Testis (tissue), 3 donors: ENCODE measurements around the gene ST6GAL2. TPM values are rescaled to one million over a fixed set of nuclear protein-coding genes. Genes with fewer than 3 reads are reported as not detected.
A peak's percentile ranks its signal among the peaks of the same experiment; 100 is the strongest.

ENCODE experiments used
- DNase-seq: peaks from one replicate; pipeline ENCODE4 v3.0.0-alpha.2; 2019
- H3K27ac ChIP-seq, 2 donors: fragments of 200-600 bp; sonication (generic); one replicate each; pipeline ENCODE4 v1.5.1; 2019
- H3K27me3 ChIP-seq: fragments of 200-600 bp; sonication (generic); one replicate; pipeline ENCODE4 v1.5.1; 2019
- H3K36me3 ChIP-seq: fragments of 200-600 bp; sonication (generic); one replicate; pipeline ENCODE4 v1.5.1; 2017; ENCODE audit warnings: low read depth; ENCODE audit errors: missing control alignments
- H3K4me1 ChIP-seq: fragments of 200-600 bp; sonication (generic); one replicate; pipeline ENCODE4 v1.5.1; 2019
- H3K4me3 ChIP-seq, 2 donors: fragments of 200-600 bp; sonication (generic); one replicate each; pipeline ENCODE4 v1.5.1; 2017 to 2019
- H3K9me3 ChIP-seq: fragments of 200-600 bp; sonication (generic); one replicate; pipeline ENCODE4 v1.5.1; 2017
- POLR2A ChIP-seq: fragments of 450-650 bp; IDR thresholded peaks from one replicate; pipeline ENCODE4 v1.6.1; 2017; ENCODE audit warnings: antibody characterized with exemption, mild to moderate bottlenecking, moderate library complexity
- WGBS, 2 donors: methylation state at CpG; one replicate each; pipeline ENCODE4 v1.1.5; 2018; 5-methylcytosine and 5-hydroxymethylcytosine counted together
- intact Hi-C: fragments of 100-400 bp; cut with DNase I; formaldehyde crosslinking; loops from one replicate; pipeline ENCODE4 v1.15.1; 2023; ENCODE audit warnings: low total_unique reads
- polyA plus RNA-seq: library from polyadenylated mRNA; stranded (reverse); fragments of 350-450 nt; fragmentation: Illumina TruSeq; extraction: RNeasy Lipid Tissue Mini Kit (QIAGEN cat#74804); gene quantifications from one replicate; pipeline ENCODE4 v1.2.3, GENCODE V29; 2014; ENCODE audit warnings: low read depth, low replicate concordance; ENCODE audit not compliant: insufficient read depth
- total RNA-seq, 2 donors: library from RNA; depleted of rRNA; stranded (reverse); fragments of >200 nt; gene quantifications; one replicate each; pipeline ENCODE4 v1.2.3, GENCODE V29; 2016
- TF ChIP-seq, protein P1 (sequence below), 3 experiments: fragments of 450-650 bp in 2 of 3; fragments of 200-600 bp in 1 of 3; sonication (generic) in 1 of 3; IDR thresholded peaks; one replicate each; pipeline ENCODE4 v1.5.1; 2016 to 2019; ENCODE audit warnings: antibody characterized with exemption in 3 of 3, mild to moderate bottlenecking in 2 of 3, moderate library complexity in 1 of 3

The ST6GAL2 gene
- total and polyA plus RNA-seq, 3 donors from 2014 or later = 14.3 to 95.6 (median 83.8) TPM

DNA sequence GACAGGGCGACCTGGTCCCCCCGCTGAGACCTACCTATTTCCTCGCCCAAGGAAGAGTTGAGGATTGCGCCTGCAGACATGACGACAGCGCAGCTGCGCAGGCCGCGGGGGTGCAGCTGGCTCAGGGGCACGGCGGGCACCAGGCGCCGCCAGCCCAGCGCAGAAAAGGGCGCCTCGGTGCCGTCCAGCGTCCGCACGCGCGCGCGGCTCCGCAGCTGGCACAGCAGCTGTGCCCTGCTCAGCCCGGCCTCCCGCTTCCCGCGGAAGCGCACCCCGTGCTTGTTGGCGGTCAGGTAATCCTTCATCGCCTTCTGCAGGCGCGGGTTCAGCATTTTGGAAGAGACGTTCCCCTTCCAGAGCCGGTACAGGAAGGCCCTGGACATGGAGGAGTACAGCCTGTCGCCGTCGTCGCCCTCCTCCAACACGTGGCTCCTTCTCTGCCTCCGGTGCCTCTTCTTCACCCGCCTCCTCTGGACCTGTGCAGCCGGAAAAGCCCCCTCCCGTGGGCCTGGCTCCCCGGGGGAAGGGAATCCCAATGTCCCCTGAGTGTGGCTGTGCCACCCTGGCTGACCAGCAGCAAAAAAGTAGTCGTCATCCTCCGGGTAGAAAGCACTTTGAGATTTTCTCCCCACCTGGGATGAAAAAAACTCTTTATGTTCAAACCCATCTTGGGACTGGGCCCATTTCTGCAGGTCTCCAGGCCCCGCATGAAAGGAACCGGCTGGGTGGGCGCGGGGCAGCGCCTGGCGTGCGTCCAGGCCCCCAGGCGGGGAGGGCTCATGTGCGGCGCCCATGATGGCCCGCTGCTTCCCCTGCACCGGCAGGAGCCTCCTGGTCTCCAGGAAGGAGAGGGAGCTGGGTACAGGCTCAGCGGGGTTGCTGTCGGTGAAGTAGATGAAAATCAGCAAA lies 42.7 kb downstream of the ST6GAL2 start:
- H3K27ac ChIP-seq = peak overlapping the region; percentile 28 to 39
- H3K36me3 ChIP-seq = no peaks in the 10 kb centered on the region
- DNase-seq = no peak
- peaks cover 43% of the 10 kb centered on the region for H3K4me1 ChIP-seq
- H3K9me3 ChIP-seq = no peaks in the 10 kb centered on the region
- TF ChIP-seq, protein P1, sequence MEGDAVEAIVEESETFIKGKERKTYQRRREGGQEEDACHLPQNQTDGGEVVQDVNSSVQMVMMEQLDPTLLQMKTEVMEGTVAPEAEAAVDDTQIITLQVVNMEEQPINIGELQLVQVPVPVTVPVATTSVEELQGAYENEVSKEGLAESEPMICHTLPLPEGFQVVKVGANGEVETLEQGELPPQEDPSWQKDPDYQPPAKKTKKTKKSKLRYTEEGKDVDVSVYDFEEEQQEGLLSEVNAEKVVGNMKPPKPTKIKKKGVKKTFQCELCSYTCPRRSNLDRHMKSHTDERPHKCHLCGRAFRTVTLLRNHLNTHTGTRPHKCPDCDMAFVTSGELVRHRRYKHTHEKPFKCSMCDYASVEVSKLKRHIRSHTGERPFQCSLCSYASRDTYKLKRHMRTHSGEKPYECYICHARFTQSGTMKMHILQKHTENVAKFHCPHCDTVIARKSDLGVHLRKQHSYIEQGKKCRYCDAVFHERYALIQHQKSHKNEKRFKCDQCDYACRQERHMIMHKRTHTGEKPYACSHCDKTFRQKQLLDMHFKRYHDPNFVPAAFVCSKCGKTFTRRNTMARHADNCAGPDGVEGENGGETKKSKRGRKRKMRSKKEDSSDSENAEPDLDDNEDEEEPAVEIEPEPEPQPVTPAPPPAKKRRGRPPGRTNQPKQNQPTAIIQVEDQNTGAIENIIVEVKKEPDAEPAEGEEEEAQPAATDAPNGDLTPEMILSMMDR (IDR thresholded peaks at IDR 0.05) = no peak
- no peak for TF ChIP-seq POLR2A
- H3K27me3 ChIP-seq = no peaks in the 10 kb centered on the region
- WGBS, 2 donors = 74 to 82% methylated on average over 21 to 63 of the region's 63 CpGs
- intact Hi-C loops = no loop called here
- no peak overlapping the region for H3K4me3 ChIP-seq

DNA sequence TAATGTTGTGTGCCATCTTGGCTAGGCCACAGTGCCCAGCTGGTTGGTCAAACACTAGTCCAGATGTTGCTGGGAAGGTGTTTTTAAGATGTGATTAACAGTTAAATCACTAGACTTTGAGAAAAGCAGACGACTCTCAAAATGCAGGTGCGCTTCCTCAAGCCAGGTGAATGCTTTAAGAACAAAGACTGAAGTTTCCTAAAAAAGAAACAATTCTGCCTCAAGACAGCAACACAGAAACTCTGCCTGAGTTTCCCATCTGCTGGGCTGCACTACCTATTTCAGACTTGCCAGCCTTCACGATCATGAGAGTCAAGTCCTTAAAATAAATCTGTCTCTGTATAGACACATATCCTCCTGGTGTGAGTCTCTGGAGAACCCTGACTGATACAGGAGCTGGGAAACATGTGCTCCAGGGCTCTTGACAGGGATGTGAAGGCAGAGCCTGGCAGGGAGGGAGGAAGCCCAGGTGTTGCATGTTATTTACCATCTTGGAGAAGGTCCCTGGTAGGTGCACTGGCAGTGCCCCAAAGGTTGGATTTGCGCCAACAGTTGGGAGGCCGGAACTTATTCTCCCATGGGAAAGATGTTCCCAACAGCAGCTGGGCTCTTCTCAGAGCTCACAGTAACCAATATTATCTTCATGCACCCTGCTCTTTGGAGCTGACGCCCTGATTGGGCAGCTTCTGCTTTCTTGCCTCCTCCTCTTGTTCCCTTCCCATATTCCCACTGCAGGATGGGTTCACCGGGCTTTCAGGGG lies 43.9 kb downstream of the ST6GAL2 start:
- H3K27ac ChIP-seq = peak overlapping the region; percentile 39 to 72
- TF ChIP-seq POLR2A = no peak
- TF ChIP-seq, protein P1 (IDR thresholded peaks at IDR 0.05) = no peak
- no peak for DNase-seq
- no peak overlapping the region for H3K4me3 ChIP-seq
- no peaks in the 10 kb centered on the region for H3K27me3 ChIP-seq
- WGBS, 2 donors = 35 to 44% methylated on average over 7 of the region's 7 CpGs
- peaks cover 40% of the 10 kb centered on the region for H3K4me1 ChIP-seq
- no peaks in the 10 kb centered on the region for H3K9me3 ChIP-seq
- H3K36me3 ChIP-seq = no peaks in the 10 kb centered on the region
- intact Hi-C loops = no loop called here

DNA sequence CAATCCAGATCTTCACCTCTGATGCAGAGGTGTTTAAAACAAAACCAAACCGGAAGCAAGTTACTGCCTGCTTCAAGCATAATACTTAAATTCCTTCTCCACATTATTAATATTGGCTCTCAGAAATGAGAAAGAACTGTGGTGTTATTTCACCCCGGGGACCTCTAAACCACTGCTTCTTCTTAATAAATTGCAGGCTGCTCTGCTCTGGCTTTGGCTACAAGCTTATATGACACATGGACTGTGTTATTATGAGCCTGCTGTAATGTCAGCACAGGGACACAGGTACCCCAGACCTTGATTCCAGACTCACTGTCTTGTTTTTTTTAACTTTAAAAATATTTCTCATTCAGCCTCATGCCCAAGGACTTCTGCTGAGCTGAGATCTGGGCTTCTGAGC lies 45.1 kb downstream of the ST6GAL2 start:
- Histone ChIP-seq H3K27me3 (no peaks in the 10 kb centered on the region), H3K4me3 (no peak overlapping the region), H3K27ac (peak overlapping the region in 1 of 2 donors; percentile 72), H3K36me3 (no peaks in the 10 kb centered on the region), H3K9me3 (no peaks in the 10 kb centered on the region), H3K4me1 (peaks cover 35% of the 10 kb centered on the region)
- TF ChIP-seq POLR2A = no peak
- TF ChIP-seq, protein P1 (IDR thresholded peaks at IDR 0.05) = no peak
- 38 to 41% methylated on average over 2 of the region's 2 CpGs for WGBS, 2 donors
- intact Hi-C loops = no loop called here
- DNase-seq = no peak

DNA sequence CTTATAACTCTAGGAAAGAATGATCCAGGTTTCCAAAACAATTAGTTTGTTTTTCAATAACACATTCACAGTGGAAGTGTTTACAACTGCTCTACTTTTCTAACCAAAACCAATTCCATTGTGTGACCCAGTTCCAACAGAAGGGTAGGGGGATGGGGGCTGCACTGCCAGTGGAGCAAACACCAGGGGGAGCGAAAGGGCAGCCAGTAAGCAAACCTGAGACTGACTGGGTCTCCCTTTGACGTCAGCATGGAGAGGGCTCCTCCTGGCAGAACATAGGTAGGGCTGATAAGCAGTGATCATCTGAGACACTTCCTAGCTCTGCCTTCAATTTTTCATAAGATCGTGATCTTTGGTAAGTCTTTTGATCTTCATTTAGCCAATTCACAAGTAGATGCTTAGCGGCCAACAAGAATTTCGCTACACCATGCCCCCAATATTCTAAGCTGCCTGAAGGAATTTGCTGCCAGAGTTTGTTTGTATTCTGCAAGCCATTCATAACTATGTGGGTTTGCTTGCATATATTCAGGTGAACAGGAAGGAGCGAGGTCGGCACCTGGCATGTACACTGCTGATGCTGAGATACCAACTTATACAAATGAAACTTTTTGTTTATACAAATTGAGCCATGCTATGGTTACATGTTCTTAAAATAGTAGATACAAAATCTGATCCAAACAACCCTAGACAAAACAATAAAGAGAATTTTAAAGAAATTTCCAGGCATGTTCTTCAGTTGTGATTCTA lies 45.9 kb downstream of the ST6GAL2 start:
- Histone ChIP-seq H3K36me3 (no peaks in the 10 kb centered on the region), H3K4me1 (peaks cover 35% of the 10 kb centered on the region), H3K4me3 (no peak overlapping the region), H3K9me3 (no peaks in the 10 kb centered on the region), H3K27ac (no peak overlapping the region), H3K27me3 (no peaks in the 10 kb centered on the region)
- no peak for TF ChIP-seq POLR2A
- TF ChIP-seq, protein P1 (IDR thresholded peaks at IDR 0.05) = no peak
- intact Hi-C loops = no loop called here
- DNase-seq = no peak
- WGBS, 2 donors = 76 to 81% methylated on average over 7 of the region's 7 CpGs
